ENCODE results near the gene BRF1. TPM values are rescaled to one million over a fixed set of nuclear protein-coding genes. Genes with fewer than 3 reads are reported as not detected.

BRF1 gene
- total and polyA plus RNA-seq, 2 of the 8 experiments (the other 6 are each of a cell fraction or from before 2014, with no cell fraction given) = 7.7 to 18.3 TPM

- no peak for TF ChIP-seq ATF2 (IDR thresholded peaks at IDR 0.05; ENCODE audit: low read length)
- no peak for TF ChIP-seq CHD1 (IDR thresholded peaks at IDR 0.05; ENCODE audit: low read depth, low read length)
- no peak for TF ChIP-seq TCF12 (IDR thresholded peaks at IDR 0.05; ENCODE audit: low read depth, low read length)
- TF ChIP-seq GTF2F1 (IDR thresholded peaks at IDR 0.05; ENCODE audit: borderline replicate concordance, low read depth, low read length) = no peak
Measured at GRCh38 chr14:105261781-105262180, 39.0 kb downstream of the BRF1 start (continued).
